ENCODE data around the gene STMP1.

- no peak for TF ChIP-seq CTCF (conservative IDR thresholded peaks at IDR 0.05)
- TF ChIP-seq EZH2 (IDR thresholded peaks at IDR 0.05; ENCODE audit: low read depth): no peak
These were observed 14.6 kb upstream of the STMP1 start for GRCh38 chr7:135647755-135648154.

Data from PC-9 (cell line).